Esophagus squamous epithelium (tissue), 5 donors: Measurements from ENCODE around the gene C10orf95. TPM values are rescaled to one million over a fixed set of nuclear protein-coding genes. Genes with fewer than 3 reads are reported as not detected.

Experiments
- DNase-seq: peaks from one replicate; lab custom pipeline; 2025; lab: John Stamatoyannopoulos, UW
- H3K27ac ChIP-seq, 4 donors: fragments of 200-600 bp; sonication (generic); one replicate each; pipeline ENCODE4 v1.5.1; 2016 to 2019; ENCODE audit warnings: mild to moderate bottlenecking in 1 of 4
- H3K27me3 ChIP-seq, 4 donors: fragments of 200-600 bp; sonication (generic); 1 replicate in 3 of 4; 2 replicates in 1 of 4; pipeline versions ENCODE4 v1.5.1 to v1.6.0; 2017 to 2021; ENCODE audit warnings: antibody characterized with exemption in 1 of 4
- H3K36me3 ChIP-seq, 3 donors: fragments of 200-600 bp; sonication (generic); one replicate each; pipeline ENCODE4 v1.5.1; 2016 to 2019
- H3K4me1 ChIP-seq, 3 donors: fragments of 200-600 bp; sonication (generic); one replicate each; pipeline ENCODE4 v1.5.1; 2017 to 2019
- H3K4me3 ChIP-seq, 4 donors: fragments of 200-600 bp; sonication (generic); 1 replicate in 3 of 4; 2 replicates in 1 of 4; pipeline ENCODE4 v1.5.1; 2016 to 2019; ENCODE audit warnings: mild to moderate bottlenecking in 2 of 4, moderate library complexity in 1 of 4
- H3K9me3 ChIP-seq, 3 donors: fragments of 200-600 bp; sonication (generic); one replicate each; pipeline ENCODE4 v1.5.1; 2016 to 2019
- CTCF ChIP-seq, 6 experiments: fragments of 450-650 bp in 4 of 6; fragments of 200-600 bp in 2 of 6; sonication (generic) in 2 of 6; IDR thresholded peaks; one replicate each; pipeline ENCODE4 v1.5.1; 2016 to 2019; ENCODE audit warnings: antibody characterized with exemption in 6 of 6, mild to moderate bottlenecking in 4 of 6, moderate library complexity in 4 of 6
- POLR2A ChIP-seq, 4 donors: fragments of 450-650 bp; IDR thresholded peaks; one replicate each; pipeline ENCODE4 v1.6.1; 2017; ENCODE audit warnings: antibody characterized with exemption in 4 of 4, mild to moderate bottlenecking in 4 of 4, moderate library complexity in 3 of 4
- WGBS, 2 donors: methylation state at CpG; one replicate each; pipeline ENCODE4 v1.1.5; 2018; 5-methylcytosine and 5-hydroxymethylcytosine counted together
- intact Hi-C: fragments of 100-400 bp; cut with DNase I; formaldehyde crosslinking; loops from one replicate; pipeline ENCODE4 v1.15.0; 2022
- total RNA-seq, 4 donors: library from RNA; depleted of rRNA; stranded (reverse); fragments of >200 nt; gene quantifications; one replicate each; pipeline ENCODE4 v1.1.0, GENCODE V29; 2016
- donor health status: DM: yes; HTN: yes; CAD: no.

Gene C10orf95
- total RNA-seq, 4 donors from 2014 or later: 0.23 to 1.9 (median 1.1) TPM; not detected in 1

DNA sequence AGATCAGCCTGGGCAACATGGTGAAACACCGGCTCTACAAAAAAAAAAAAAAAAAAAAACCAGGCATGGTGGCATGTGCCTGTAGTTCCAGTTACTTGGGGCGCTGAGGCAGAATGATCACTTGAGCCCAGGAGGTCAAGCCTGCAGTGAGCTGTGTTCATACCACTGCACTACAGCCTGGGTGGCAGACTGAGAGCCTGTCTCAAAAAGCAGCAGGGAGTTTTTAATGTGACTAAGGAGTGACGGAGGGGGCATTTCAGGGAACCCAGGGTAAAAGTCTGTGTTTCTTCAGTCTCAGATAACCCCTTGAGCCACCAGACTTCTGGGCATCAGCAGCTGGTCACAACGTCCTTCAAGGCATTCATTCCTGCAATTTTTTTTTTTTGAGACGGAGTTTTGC lies 2.2 kb upstream of the C10orf95 start:
- intact Hi-C loops: no loop called here
- Histone ChIP-seq H3K27ac (peak overlapping the region in 3 of 4 donors; percentile 50 to 72 (median 50)), H3K4me1 (peaks cover 16 to 54% (median 16%) of the 10 kb centered on the region in 3 donors), H3K9me3 (no peaks in the 10 kb centered on the region), H3K4me3 (no peak overlapping the region), H3K36me3 (peaks cover 0 to 12% (median 0%) of the 10 kb centered on the region in 3 donors), H3K27me3 (no peaks in the 10 kb centered on the region)
- WGBS, 2 donors: 78 to 80% methylated on average over 5 of the region's 5 CpGs
- TF ChIP-seq CTCF (IDR thresholded peaks at IDR 0.05) (no peak), POLR2A (IDR thresholded peaks at IDR 0.05) (no peak)
- no peak for DNase-seq

DNA sequence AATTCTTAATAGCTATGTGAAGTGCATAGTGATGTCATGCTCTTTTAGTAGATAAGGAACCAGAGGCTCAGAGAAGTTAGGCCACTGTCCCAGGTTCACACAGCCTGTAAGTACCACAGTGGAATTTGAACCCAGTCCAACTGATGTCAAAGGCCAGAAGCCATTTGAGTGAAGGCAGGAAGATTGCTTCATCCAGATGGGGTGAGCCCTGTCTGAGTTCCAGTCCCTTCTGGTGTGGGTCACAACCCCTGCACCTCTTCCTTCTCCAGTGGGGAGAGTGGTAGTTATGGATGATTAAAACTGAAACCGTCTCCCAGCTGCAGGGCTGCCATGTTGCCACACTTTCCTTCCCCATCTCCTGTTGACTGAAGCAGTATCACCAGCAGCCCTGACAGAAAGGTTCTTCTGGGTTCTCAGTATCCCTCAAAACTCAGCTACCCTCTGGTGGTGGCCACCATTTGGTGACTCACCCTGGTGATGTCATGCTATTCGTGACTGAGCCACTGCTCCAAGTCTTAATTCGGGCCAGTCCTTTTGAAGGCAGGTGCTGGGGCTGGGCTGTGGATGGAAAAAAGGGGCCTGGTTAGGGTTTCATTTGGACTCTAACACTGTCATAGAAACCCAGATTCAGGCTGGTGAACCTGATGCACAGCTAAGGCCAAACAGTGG lies 1.5 kb upstream of the C10orf95 start:
- H3K27ac ChIP-seq: peak overlapping the region in 3 of 4 donors; percentile 50 to 72 (median 50)
- peaks cover 0 to 12% (median 0%) of the 10 kb centered on the region in 3 donors for H3K36me3 ChIP-seq
- H3K9me3 ChIP-seq: no peaks in the 10 kb centered on the region
- WGBS, 2 donors: 42 to 60% methylated on average over 1 to 3 of the region's 3 CpGs
- no peak overlapping the region for H3K4me3 ChIP-seq
- intact Hi-C loops: no loop called here
- peaks cover 16 to 54% (median 16%) of the 10 kb centered on the region in 3 donors for H3K4me1 ChIP-seq
- TF ChIP-seq CTCF (IDR thresholded peaks at IDR 0.05) (no peak), POLR2A (IDR thresholded peaks at IDR 0.05) (no peak)
- no peaks in the 10 kb centered on the region for H3K27me3 ChIP-seq
- DNase-seq: no peak

DNA sequence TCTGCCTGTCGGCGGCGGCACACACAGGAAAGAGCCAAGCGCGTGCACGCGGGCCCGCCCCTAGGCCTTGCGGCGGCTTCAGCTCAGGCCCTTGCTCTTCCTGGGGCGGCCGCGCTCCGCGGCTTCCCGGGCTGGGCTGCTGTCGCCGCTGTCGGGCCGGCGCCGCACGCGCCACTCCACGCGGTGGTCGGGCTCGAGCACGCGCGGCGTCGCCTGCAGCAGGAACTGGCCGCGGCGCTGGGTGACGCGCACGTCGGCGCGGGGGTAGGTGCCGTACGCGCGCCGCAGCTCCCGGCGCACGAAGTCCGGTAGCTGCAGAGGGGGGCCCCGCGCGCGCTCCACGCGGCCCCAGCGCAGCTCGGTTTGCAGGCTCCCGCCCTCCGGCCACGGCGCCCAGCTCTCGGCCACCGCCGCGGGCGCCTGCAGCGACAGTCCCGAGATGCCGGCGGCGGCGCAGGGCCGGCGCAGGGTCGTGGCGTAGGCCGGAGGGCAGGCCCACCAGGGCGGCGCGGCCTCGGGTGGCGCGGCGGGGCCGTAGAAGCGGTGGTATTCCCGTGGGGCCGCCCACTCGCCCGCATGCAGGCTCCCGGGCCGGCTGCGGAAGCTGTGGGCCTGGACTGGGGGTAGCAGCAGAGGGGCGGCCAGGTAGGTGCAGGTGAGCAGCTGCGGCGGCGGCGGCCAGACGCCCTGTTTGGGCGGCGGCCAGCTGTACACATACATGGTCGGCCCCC lies 804 bp downstream of the C10orf95 start:
- Histone ChIP-seq H3K27ac (peak overlapping the region; percentile 81 to 93 (median 90)), H3K27me3 (no peaks in the 10 kb centered on the region), H3K4me3 (peak overlapping the region; percentile 51 to 95 (median 86)), H3K36me3 (peaks cover 0 to 7% (median 0%) of the 10 kb centered on the region in 3 donors), H3K4me1 (peaks cover 16 to 51% (median 16%) of the 10 kb centered on the region in 3 donors), H3K9me3 (no peaks in the 10 kb centered on the region)
- peak; percentile 51 for DNase-seq
- intact Hi-C loops: no loop called here
- WGBS, 2 donors: 0% methylated on average over 5 to 6 of the region's 104 CpGs
- peak in 2 of 4 donors; percentile 64 to 76 for TF ChIP-seq POLR2A (IDR thresholded peaks at IDR 0.05)
- TF ChIP-seq CTCF (IDR thresholded peaks at IDR 0.05): peak in 1 of 6 experiments; percentile 47

DNA sequence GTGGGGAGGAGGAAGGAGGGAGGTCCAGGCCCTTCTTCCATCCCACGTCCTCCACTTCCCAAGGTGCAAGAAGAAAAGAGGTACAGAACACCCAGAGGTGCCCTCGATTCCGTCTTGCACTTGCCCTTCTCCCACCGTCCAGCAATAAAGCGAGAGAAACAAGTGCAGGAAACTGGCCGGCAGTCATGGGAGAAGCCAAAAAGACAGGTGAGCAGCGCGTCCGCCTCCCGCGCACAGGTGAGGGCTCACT lies 1.3 kb downstream of the C10orf95 start:
- no peak for TF ChIP-seq CTCF (IDR thresholded peaks at IDR 0.05)
- no peak for TF ChIP-seq POLR2A (IDR thresholded peaks at IDR 0.05)
- WGBS, 2 donors: 0 to 1% methylated on average over 11 of the region's 11 CpGs
- Histone ChIP-seq H3K27ac (peak overlapping the region; percentile 81 to 93 (median 90)), H3K4me1 (peaks cover 16 to 46% (median 16%) of the 10 kb centered on the region in 3 donors), H3K4me3 (peak overlapping the region; percentile 51 to 95 (median 86)), H3K27me3 (no peaks in the 10 kb centered on the region), H3K36me3 (peaks cover 0 to 2% (median 0%) of the 10 kb centered on the region in 3 donors), H3K9me3 (no peaks in the 10 kb centered on the region)
- intact Hi-C loops: no loop called here
- no peak for DNase-seq
